SH-SY5Y (cell line): ENCODE results near the gene AIP.

Source experiments
- GATA2 ChIP-seq: IDR thresholded peaks from 2 replicates; pipeline ENCODE4 v1.6.1; 2011; ENCODE audit warnings: mild to moderate bottlenecking, low read depth, low read length
- GATA3 ChIP-seq: IDR thresholded peaks from 2 replicates; pipeline ENCODE4 v1.6.1; 2011; ENCODE audit warnings: low read depth, mild to moderate bottlenecking, low read length, moderate library complexity

DNA sequence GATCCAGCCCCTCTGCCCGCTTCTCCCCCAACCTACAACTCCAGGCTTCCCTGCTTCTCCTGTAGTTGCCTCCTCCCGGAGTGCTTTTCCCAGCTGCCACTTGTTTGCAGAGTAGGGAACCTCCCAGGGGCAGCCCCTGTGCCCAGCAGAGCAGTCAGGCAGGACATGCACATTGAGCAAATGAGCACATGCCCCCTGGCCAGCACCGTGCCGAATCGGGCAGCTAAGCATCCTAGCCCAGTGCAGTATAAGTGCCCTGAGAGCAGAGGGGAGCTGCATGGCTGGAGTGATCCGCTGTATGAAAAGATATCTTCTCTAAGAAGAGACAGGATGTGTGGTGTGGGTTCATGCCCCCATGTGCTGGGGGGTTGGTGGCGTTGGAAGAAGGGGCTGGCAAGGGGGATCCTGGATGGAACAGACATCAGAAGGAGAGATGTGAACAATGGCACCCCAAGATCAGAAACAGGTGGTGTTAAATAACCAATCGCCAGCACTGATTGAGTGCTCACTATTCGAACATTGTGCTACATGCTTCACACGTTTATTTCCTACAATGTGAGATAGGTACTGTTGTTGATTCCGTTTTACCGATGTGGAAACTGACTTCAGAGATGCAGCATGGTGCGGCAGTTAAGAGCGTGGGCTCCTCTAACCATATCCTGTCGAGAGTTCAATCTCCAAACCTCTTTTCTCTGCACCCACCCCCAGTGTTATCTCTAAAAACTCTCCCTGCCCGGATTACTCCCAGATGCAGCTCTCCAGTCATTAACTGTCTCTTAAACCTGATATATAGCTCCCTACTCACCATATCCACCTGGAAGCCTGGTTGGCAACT is 1.2 kb downstream of the AIP start:
- TF ChIP-seq GATA3 (no peak), GATA2 (no peak)
